Germinal center (tissue), 1 donor: ENCODE measurements around the gene TSG101.

Experiments
- DNase-seq: peaks from one replicate; pipeline ENCODE4 v3.0.0; 2012; ENCODE audit warnings: mixed read lengths, low spot score

The TSG101 gene

DNA sequence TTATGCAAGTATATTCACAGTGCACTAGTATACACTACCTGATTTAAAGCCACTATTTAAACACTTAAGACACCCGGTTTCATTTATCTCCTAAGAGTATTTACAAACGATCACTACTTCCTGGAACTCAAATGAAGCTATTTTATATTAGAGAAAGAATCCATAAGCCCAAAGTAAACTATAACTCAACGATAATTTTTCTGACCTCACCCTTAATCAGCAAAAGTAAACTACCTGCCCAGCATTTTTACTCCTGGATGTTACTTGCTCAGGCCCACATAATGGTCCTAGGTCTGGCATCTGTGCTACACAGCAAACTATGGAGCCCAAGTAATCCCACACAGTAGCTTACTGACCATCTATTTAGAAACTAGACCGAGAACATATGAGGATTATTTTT lies 33.4 kb downstream of the TSG101 start:
- DNase-seq = no peak

DNA sequence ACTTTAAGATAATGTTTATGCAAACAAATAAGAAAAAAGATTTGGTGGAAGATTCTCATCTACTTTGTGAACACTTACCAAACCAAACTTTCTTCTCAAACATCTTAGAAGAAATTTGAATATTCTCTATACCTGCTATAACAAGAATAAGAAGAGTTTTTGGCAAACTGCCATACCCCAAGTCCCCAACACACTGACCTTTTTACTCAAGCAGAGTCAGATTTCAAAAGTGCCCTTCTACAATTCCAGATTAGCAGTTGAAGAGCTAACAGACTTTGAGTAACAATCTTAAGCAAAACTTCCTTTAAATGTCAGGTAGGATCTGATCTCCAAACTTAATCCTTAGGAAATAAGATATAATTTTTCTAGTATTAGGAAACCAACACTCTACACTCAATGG lies 33.9 kb downstream of the TSG101 start:
- DNase-seq = no peak

DNA sequence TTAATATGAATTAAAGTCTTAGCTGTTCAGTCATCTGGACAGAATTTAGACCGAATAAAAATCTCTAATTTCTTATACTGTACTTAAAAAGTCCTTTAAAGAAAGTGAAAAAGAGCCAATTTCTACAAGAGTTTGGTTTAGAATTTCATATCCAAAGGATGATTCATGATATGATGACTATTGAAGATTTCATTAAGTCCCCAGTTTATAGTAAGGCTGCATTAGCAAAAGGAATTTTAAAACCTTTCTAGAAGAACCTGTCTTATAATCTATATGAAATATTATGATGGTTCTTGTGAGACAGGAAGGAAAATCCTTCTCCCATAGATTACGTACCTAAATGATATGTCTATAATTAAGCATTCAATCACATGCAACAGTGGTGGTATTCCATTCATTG lies 34.8 kb downstream of the TSG101 start:
- no peak for DNase-seq

DNA sequence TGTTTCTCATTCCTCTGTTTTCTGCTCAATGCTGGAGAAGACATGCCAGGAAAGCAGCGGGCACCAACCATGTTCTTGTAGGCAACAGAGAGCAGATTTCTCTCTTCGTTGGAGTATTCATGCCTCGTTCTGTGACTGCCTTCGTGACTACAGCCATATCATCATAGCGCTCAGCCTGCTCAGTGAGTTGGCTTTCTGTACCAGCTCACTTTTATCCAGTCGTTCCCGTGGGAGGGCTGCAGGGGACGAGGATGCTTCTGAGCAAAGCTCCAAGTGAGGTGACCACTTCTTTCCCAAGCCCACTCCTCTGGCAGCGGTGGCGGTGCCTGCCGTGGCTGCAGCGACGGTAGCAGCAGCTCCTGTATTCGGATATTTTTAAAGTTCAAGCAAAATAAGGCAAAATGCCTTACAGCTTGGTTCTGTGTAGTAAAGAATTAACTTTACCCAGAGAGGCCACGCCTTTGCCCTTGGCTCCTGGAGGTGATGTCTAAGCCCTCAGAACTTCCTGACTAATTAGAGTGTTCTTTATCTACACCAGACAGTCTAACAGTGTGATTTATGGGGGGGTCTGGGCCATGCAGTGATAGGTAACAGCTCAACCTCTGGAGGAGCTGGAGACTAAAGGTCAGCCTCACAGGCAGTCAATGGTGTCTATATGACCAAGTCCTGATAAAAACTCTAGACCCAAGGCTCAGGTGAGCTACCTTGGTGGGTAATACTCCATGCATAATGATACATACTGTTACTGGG lies 35.8 kb downstream of the TSG101 start:
- no peak for DNase-seq

DNA sequence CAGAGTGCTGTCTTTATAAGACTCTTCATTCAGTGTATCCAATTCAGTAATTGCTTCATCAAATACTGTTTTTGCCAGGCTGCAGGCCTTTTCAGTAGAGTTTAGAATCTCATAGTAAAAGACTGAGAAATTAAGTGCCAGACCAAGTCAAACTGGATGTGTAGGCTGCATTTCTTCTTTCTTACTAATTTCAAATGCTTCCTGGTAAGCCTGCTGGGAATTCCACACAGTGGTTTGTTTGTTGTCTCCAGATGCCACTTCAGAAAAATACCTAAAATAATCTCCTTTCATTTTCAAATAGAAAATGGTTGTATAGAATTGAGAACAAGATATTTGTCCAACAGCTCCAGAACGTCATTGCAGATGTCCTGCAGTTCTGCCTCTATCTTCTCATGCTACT lies 36.4 kb downstream of the TSG101 start:
- DNase-seq = no peak

DNA sequence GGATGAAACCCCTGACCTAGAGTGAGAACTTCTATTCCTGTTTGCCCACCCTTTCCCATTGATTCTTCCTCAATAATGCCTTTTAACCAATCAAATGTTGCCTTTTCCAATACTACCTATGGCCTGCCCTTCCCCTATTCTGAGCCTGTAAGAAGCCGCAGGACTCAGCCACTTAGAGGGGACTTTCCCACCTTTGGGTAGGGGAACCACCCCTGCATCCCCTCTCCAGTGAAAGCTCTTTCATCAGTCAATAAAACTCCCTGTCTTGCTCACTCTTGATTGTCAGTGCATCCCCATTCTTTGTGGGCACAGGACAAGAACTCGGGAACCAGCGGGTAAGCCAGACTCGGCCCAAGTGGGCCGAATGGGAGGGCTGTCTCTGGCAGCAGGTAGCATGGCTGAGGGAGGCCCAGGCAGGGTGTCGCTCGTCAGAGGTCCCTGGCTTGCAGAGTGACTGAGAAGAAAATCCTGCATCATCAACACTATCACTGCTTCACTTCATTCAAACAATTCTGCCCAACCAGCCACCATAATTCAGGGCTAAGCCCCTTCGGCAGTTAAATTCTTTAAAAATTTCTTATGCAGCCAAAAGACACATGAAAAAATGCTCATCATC lies 40.7 kb downstream of the TSG101 start:
- DNase-seq = no peak

DNA sequence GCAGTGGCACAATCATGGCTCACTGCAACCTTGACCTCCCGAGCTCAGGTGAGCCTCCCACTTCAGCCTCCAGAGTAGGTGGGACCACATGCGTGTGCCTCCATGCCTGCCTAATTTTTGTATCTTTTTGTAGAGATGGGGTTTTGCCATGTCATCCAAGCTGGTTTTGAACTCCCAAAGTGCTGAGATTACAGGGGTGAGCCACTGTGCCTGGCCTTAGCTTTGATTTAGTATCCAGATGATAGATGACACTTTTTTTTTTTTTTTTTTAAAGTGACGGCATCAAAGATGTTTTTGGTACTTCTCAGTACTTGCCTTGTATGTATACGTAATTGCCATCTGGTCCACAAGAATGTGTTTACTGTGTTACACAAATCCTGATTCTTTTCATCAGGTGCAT lies 47.7 kb downstream of the TSG101 start:
- no peak for DNase-seq

DNA sequence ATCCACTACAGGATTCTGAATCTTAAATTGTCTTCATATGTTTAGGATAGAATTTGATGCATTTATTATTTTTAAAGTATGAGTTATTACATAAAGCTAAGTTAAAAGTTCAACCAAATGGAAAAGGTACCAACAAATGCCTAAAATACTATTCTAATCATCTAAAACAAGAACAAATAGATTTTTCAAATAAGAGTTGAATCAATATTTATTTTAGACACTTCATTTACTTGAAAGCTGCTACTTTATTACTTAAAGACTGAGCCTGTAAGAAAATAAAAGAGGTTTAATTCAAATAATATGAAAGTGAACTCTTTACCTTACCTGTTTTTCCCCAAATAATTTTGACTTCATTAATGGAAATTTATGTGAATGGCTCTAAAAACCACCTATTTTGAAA lies 54.2 kb downstream of the TSG101 start:
- DNase-seq = no peak

DNA sequence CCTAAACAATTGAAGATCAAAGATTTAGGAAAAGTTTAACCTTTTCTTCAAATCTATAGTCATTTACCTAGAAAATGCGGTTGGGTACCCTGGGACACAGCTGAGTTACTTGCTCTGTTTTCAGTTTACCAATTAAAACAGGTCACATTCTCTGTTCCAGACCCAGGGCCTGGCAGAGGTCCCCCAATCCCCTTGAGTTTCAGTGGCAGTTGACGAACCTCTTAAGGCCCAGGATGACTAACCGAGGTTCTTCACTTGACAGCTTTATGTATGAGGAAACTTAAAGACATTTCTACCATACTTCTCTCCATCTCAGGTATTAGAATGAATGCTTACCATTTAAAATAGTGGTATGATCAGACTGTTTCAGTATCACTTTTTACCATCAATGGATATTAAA lies 54.7 kb downstream of the TSG101 start:
- DNase-seq = no peak

DNA sequence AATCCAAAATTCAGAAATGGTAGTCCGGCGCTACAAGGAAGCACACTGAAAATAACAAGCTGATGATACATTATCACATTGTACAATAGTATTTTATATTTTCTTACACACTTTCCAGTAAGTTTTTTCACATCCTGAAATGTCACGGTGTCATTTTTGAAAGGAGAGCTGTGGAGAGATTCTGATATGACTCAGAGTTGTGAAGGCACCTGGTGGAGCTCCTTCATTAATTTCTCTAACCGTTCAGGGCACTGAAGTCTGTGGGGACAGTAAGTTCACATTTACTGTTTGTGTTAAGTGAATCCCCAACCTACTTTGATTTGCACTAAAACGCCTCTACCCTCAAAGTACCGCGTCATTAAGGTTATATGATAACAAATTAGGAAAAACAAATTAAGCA lies 57.8 kb downstream of the TSG101 start:
- DNase-seq = no peak

DNA sequence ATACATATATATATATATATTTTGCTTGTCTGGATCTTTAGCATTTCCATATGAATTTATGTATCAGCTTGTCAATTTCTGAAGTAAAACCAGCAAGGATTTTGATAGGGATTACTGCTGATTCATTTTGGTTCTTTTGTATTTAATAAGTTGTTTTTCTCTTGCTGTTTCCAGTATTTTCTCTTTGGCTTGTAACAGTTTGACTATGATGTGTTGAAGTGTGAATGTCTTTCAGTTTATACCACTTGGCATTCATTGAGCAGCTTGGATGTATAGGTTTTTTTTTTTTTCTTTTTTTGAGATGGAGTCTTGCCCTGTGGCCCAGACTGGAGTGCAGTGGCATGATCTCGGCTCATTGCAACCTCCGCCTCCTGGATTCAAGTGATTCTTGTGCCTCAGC lies 58.7 kb downstream of the TSG101 start:
- DNase-seq = no peak

DNA sequence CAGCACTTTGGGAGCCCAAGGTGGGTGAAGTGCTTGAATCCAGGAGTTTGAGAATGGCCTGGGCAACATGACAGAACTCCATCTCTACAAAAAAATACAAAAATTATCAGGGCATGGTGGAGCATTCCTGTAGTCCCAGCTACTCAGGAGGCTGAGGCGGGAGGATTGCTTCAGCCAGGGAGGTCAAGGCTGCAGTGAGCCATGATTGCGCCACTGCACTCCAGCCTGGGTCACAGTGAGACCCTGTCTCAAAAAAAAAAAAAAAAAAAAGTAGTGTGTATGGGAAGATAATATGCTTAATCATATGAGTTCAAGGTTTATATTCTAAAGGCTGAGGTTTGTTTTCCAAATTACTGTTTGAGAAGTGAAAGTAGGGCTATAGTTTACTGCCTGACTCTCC lies 60.3 kb downstream of the TSG101 start:
- no peak for DNase-seq

DNA sequence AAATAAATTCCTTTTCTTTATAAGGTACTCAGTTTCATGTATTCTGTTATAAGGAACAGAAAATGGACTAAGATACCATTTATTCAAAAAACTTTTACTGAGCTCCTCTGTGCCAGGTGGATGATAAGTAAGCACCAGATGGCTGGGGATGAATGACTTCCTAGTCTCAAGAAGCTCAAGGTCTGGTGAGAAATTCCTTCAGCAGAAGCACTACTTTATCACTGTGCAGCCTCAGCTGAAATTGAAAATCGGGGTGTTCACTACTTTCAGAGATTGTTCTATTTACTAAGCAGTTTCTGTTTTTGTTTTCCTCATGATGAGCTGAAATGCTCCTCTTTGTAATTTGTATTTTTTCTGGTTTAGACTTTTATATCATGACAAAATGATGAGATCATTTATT lies 63.3 kb downstream of the TSG101 start:
- no peak for DNase-seq

DNA sequence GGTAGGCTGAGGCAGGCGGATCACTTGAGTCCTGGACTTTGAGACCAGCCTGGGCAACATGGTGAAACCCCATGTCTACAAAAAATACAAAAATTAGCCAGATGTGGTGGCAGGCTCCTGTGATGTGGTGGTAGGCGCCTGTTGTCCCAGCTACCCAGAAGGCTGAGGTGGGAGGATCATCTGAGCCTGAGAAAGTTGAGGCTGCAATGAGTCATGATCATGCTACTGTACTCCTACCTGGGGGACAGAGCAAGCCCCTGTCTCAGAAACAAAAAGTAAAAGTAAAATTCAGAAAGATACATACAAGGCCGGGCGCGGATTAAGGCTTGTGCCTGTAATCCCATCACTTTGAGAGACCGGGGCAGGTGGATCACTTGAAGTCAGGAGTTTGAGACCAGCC lies 64.8 kb downstream of the TSG101 start:
- no peak for DNase-seq

DNA sequence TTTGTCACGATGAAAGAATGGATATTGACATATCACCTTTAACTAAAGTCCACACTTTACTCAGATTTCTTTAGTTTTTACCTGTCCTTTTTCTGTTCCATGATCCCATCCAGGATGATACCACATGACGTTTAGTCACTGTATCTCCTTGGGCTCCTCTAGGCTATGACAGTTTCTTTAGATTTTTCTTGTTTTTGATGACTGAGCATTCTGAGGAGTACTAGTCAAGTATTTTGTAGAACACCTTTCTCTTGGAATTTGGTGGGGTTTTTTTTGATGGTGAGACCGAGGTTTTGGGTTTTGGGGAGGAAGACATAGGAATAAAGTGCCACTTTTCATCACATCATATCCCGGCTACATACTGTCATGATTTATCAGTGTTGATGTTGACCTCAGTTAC lies 67.1 kb downstream of the TSG101 start:
- no peak for DNase-seq

DNA sequence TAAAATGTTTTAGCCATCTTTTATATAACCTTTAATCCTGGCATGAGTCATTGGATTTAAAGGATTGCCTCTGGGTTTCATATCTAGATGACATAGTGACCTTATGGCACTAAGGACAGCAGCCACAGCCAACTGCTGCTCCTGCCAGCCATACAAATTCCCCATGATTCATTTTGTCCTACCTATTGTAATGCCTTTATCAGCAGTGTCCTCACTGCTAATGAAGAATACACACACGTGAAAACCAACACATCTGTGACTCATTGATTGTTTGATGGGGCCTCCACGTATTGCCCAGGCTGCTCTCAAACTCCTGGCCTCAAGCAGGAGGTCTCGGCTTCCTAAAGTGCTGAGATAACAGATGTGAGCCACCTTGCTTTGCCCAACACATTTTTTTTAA lies 69.3 kb downstream of the TSG101 start:
- DNase-seq = no peak

DNA sequence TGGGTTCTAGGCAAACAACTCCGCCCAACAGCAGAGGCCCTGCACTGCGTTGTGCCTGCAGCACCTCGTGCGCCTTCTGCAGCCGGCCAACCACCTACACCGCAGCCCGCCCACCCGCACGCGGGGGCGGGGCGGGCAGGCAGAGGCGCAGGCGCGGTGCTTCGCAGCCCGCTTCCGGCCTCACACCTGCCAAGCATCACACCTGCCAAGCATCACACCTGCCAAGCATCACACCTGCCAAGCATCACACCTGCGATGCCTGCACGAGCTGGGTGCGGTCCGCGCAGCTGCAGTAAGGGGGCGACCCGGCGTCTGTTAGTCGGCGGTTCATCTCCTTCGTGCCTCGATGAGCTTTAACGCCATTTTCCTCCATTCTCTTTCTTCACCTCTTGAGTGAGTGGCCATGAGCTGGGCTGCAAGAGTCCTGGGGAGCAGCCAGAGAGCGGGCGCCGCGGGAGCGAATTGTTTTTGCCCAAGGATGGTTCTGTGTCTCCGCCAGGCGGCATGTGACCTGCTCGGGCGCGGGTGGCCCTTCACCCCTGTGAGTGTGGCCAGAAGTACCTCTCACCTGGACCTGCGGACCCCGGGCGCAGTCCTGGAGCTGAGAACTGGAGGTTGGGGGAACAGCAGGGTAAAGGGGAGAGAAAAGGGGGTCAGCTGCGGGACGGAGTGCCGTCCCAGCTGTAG lies 70.9 kb downstream of the TSG101 start, which contains the start of gene LDHAL6A:
Gene LDHAL6A (plus strand): TSS at position 171 of the 687 bp plus-strand sequence. CDS start 825 bp downstream, outside the sequence.
- DNase-seq = no peak

DNA sequence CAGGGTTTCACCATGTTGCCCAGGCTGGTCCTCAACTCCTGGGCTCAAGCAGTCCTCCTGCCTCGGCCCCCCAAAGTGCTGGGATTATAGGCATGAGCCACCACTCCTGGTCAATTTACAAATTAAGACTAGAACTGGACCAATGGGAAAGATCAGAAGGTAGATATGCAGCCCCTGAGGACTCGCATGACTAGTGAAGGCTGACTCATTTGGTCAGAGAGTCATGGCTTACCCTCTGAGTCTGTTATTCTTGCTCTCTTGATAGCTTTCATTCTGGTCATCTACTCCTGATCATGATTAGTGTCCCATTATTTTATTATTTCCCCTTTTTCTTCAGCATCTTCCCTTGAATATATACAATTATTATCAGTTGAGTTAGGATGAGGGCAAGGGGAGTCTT lies 73.8 kb downstream of the TSG101 start:
- DNase-seq = no peak

DNA sequence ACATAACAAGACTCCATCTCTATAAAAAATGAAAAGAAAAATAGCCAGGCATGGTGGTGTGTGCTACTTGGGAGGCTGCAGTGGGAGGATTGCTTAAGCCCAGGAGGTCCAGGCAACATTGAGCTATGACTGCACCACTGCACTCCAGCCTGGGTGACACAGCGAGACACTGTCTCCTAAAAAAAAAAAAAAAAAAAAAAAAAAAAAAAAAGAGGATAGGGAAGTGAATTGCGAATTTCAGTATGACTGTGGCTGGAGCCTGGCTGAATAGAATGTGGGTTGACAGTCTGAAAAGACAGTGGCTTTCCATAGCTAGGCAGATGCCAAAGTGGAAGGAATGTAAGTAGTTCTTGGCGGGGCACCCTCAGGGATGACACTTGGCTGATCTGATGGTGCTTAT lies 77.5 kb downstream of the TSG101 start:
- DNase-seq = no peak

DNA sequence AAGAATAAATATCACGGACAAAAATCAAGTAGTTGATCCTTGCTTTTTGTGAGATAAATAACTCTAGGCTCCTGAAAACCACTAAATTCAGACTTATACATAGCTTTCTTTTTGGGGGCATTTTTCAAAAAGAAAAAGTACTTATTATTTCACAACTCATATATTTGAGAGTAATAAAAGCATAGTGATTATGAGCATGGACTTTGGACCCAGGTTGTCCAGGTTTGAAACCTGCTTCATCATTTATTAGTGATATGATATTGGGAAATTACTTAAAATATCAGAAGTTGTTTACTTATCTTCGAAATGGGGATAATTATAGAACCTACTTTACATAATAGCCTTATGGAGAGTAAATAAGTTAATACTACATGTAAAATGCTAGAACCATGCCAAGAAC lies 88.1 kb downstream of the TSG101 start:
- no peak for DNase-seq
